H54 (cell line): ENCODE measurements around the gene LMAN1L.
"Not testable (repeated sequence)": the region's sequence is repeated elsewhere in the genome, so short reads cannot be mapped to it uniquely, and the experiment has no call there.

Source experiments
- DNase-seq: peaks from one replicate; pipeline ENCODE4 v3.0.0; 2011; ENCODE audit warnings: low spot score, mixed read lengths; ENCODE audit not compliant: insufficient read length
- FAIRE-seq: peaks from 3 replicates; lab custom pipeline; 2011; peaks lifted over from hg19 to GRCh38; lab: Jason Lieb, UNC
- POLR2A ChIP-seq: IDR thresholded peaks from 2 replicates; pipeline ENCODE4 v1.6.1; 2011; ENCODE audit warnings: low read depth, mild to moderate bottlenecking, low read length

LMAN1L gene

DNA sequence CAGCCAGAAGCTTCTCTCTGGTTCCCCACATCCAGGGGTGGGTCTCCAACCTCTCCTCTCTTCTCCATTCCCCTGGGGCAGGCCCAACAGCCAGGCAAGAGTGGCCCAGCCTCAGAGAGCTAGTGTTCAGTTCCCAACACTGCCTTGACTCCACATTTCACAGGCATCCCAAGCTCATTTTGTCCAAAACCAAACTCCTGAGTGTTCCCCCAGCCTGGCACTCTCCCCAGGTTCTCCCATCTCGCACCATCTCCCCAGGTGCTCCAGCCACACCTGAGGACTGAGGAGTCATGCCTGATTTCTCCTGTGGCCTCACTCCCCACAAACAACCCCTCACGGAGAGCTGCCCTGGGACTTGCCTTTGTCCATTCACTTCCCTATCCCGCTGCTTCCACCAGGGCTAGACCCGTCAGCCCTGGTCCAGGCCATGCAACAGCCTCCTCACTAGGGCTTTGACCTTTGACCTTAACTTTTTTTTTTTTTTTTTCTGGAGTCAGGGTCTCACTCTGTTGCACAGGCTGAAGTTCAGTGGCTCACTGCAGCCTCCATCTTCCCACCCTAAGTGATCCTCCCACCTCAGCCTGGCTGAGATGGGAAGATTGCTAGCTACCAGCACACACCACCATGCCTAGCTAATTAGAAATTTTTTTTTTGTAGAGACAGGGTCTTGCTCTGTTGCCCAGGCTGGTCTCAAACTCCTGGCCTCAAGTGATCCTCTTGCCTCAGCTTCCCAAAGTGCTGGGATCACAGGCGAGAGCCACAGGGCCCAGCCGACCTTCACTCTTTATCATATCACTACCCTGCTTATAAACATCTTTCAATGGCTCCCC is 34.7 kb upstream of the LMAN1L start:
- no peak for TF ChIP-seq POLR2A
- FAIRE-seq, result no peak
- DNase-seq, result no peak

- FAIRE-seq (no peak), DNase-seq (no peak)
- TF ChIP-seq POLR2A, result no peak
These were observed 34.0 kb upstream of the LMAN1L start for GRCh38 chr15:74778599-74778970.

- DNase-seq (no peak), FAIRE-seq (no peak)
- TF ChIP-seq POLR2A, result no peak
These were observed 33.4 kb upstream of the LMAN1L start for GRCh38 chr15:74779162-74779648.

- FAIRE-seq (no peak), DNase-seq (no peak)
- no peak for TF ChIP-seq POLR2A
These were observed 31.9 kb upstream of the LMAN1L start for GRCh38 chr15:74780523-74781430.

- peak; percentile 87 for TF ChIP-seq POLR2A
- FAIRE-seq (no peak), DNase-seq (peak; percentile 70)
These were observed 31.0 kb upstream of the LMAN1L start, which contains the start of gene CSK for GRCh38 chr15:74781431-74782258. Gene CSK (plus strand): TSS chr15:74782080. CDS start chr15:74798298, 16,218 bp downstream.

GRCh38 chr15:74782259-74783071 is 30.2 kb upstream of the LMAN1L start:
- no peak; the same call in 1 of the 2 replicates for TF ChIP-seq POLR2A
- DNase-seq, result no peak
- no peak for FAIRE-seq

DNA sequence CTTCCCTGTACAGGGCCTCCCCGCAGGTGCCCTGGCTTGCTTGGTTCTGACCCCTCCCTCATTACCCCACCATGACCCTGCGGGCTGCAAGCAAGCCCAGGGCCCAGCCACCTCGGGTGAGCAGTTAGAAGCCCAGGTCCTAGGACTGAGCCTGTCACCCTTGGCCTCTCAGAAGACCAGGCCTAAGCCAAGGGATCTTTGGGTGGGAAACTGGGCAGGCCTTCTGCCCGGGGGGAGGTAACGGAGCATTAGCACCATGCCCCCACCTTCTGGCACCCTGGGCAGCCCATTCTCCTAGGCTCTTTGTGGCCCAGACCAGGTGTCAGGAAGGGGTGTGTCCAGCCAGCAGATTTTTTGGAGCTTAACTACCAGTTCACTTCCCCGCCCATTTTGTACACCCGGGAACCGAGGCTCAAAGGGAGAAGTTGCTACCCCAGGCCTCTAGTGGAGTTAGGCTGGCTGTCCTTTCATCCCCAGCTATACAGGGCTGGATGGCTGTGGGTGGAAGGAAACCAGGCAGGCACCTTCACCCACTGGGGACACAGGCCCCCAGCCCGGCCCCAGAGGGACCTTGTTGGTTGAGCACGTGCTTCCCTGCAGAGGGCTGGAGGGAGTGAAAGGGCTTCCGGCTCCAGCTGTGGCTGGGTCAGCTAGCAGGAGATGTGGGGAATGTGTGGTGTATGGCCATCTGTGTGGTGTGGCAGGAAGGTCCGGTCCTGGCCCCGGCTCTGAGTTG is 29.4 kb upstream of the LMAN1L start:
- DNase-seq, result no peak
- no peak for FAIRE-seq
- TF ChIP-seq POLR2A, result no peak

GRCh38 chr15:74783808-74784175 is 28.8 kb upstream of the LMAN1L start:
- no peak for DNase-seq
- no peak for TF ChIP-seq POLR2A
- no peak for FAIRE-seq

GRCh38 chr15:74784426-74785193 is 28.0 kb upstream of the LMAN1L start:
- FAIRE-seq (no peak), DNase-seq (no peak)

DNA sequence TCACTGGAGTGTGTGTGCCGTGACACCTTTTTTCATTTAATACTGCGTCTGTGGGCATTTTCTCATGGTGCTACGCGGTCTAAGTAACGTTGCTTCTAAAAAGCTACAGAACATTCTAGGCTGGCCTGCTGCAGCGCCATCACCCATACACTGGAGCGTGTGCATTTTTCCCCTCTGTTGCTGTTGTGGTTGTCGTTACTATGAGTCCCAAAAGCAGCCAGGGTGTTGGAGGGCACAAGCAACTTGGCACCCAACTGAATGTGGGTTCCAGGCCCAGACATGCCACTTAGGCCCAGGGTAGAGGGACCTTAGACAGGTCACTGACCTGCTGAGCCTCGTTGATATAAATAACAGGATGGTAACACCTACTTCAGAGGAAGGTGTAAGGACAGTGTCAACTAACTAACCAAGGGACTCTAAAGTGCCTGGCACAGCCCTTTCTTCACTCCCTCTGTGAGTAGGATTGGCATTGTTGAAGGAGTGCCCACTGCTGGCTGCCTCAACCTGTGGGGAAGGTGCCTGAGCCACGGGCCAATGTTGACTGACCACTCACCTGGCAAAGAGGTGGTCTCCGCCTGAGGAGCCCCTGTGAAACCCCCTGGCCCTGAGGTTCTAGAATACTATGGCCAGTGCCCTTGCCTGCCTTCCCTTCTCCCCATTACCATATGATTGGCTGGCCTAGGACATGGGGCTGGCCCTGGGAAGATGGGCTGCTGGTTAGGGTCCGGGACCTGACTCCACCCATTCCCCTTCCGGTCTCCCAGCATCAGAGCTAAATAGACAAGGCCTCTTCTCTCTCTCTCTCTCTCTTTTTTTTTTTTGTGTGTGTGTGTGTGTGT is 27.2 kb upstream of the LMAN1L start:
- FAIRE-seq (no peak), DNase-seq (no peak)

More at GRCh38 chr15:74784426-74785193, 28.0 kb upstream of the LMAN1L start:
- no peak for TF ChIP-seq POLR2A

DNA sequence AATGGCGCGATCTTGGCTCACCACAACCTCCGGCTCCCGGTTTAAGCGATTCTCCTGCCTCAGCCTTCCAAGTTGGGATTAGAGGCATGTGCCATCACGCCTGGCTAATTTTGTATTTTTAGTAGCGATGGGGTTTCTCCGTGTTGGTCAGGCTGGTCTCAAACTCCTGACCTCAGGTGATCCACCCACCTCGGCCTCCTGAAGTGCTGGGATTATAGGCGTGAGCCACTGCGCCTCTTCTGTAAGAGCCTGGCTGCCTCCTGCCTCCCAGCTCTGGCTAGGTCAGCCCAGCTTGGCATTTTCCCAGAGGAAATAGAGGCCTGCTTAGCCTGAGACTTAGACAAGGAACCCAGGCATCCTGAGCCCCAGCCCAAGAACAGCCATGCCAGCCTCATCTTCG is 26.6 kb upstream of the LMAN1L start:
- FAIRE-seq, DNase-seq: not testable (repeated sequence)

More for the DNA sequence above, 27.2 kb upstream of the LMAN1L start:
- no peak for TF ChIP-seq POLR2A
